ENCODE measurements around the gene SMG6. TPM values are rescaled to one million over a fixed set of nuclear protein-coding genes. Genes with fewer than 3 reads are reported as not detected.

SMG6 gene
- total RNA-seq, 1 experiment from 2014 or later = 33.8 TPM

DNA sequence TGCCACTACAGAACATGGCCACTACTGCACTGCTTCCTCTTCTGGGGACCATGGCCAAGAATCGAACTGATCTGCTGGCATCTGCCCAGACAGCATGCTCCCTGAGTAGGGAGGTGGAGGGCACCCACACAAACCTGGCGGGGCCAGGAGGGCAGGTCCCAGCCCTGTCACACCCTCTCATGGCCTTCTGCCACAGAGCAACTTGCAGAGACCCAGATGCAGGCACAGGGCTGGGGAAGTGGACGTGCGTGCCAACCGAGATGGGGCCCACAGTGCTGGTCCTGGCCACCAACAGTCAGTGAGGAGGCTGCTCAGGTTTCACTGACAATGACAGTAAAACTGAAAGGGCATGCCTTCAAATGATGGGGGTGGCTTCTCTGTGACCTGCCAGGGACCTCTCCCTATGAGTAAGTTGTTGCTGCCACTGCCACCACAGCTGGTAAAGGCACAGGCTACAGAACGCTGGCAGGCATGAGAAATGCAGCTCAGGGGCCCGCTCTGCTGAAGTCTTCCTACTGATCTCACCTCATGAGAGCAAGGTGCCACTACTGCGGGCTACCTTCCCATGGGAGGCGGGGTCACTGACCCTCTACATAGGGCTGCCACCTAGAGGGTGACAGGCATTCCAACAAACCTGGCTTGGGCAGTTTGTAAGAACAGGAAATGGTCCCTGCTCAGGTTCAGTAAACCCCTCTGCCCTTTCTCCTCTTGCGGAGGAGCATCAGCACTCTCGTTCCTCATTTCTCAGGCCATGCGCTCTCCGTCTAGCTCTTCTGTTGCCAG is 233.2 kb downstream of the SMG6 start:
- H3K27me3 Mint-ChIP-seq (ENCODE audit: insufficient read depth, unreplicated experiment) = no peaks in the 10 kb centered on the region
- peaks cover 8% of the 10 kb centered on the region for H3K4me1 Mint-ChIP-seq (ENCODE audit: low read depth, unreplicated experiment)
- CTCF ChIA-PET = no interaction called here
- no peak for DNase-seq
- Histone ChIP-seq H3K27me3 (replicated peaks; ENCODE audit: control insufficient read depth, insufficient read depth, low read length) (no peaks in the 10 kb centered on the region), H3K4me1 (0 out of 2 replicates have a peak, but pooled peaks cover 6% of the 10 kb centered on the region), H3K36me3 (ENCODE audit: control insufficient read depth, insufficient read depth, low read length) (no peaks in the 10 kb centered on the region; the same call in 1 of the 2 replicates), H3K4me3 (ENCODE audit: low read depth, low read length) (no peak overlapping the region), H3K9me3 (no peaks in the 10 kb centered on the region)
- no peaks in the 10 kb centered on the region for H3K9me3 Mint-ChIP-seq (ENCODE audit: unreplicated experiment)
- intact Hi-C loops (cut with micrococcal nuclease; ENCODE audit: unreplicated experiment) = no loop called here
- no TSS peak for BruUV-seq (replicated peaks)
- TF ChIP-seq, protein P1, sequence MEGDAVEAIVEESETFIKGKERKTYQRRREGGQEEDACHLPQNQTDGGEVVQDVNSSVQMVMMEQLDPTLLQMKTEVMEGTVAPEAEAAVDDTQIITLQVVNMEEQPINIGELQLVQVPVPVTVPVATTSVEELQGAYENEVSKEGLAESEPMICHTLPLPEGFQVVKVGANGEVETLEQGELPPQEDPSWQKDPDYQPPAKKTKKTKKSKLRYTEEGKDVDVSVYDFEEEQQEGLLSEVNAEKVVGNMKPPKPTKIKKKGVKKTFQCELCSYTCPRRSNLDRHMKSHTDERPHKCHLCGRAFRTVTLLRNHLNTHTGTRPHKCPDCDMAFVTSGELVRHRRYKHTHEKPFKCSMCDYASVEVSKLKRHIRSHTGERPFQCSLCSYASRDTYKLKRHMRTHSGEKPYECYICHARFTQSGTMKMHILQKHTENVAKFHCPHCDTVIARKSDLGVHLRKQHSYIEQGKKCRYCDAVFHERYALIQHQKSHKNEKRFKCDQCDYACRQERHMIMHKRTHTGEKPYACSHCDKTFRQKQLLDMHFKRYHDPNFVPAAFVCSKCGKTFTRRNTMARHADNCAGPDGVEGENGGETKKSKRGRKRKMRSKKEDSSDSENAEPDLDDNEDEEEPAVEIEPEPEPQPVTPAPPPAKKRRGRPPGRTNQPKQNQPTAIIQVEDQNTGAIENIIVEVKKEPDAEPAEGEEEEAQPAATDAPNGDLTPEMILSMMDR (IDR thresholded peaks at IDR 0.05; ENCODE audit: insufficient read depth in 1 of 2, low read depth in 1 of 2, low read length in 1 of 2, severe bottlenecking in 1 of 2, unreplicated experiment in 1 of 2) = peak in 1 of 2 experiments; percentile 30
- POLR2A ChIA-PET = no interaction called here
- no peak overlapping the region for H3K27ac Mint-ChIP-seq (ENCODE audit: unreplicated experiment)
- no peak overlapping the region for H3K4me3 Mint-ChIP-seq (ENCODE audit: unreplicated experiment)
- H3K36me3 Mint-ChIP-seq (ENCODE audit: insufficient read depth, unreplicated experiment) = peaks cover 10% of the 10 kb centered on the region

DNA sequence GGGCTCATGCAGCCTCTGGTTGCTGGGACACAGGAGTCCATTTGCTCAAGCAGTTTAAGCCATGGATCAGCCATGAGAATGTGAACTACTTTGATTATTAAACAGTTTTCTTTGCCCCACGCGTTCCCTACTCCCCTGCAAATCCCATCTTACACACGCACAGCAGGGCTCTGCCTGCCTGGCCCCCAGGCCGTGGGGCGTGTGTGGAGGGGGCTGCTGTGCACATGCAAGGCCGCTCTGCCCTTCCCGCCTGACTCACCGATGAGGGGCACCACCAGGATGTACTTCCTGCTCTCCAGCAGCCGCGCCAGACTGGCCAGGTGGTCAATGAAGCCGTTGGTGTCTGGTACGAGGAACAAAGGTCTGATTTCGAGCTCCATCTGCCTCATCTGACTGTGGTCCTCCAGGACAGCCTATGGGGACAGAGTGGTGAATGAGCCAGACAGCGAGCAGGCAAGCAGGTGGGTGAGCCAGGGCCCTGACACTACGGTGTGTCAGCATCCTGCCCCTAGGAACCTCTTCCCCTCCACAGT is 235.0 kb downstream of the SMG6 start:
- H3K36me3 ChIP-seq (ENCODE audit: control insufficient read depth, insufficient read depth, low read length) = peaks cover 3% of the 10 kb centered on the region
- 0 out of 2 replicates have a peak, but pooled peaks cover 6% of the 10 kb centered on the region for H3K4me1 ChIP-seq
- ChIA-PET CTCF (interaction anchor here (1.4 kb wide), 1 partner anchor 9 kb away, joined by 6 read pairs; no protein-coding TSS in a partner anchor), POLR2A (no interaction called here)
- H3K9me3 Mint-ChIP-seq (ENCODE audit: unreplicated experiment) = no peaks in the 10 kb centered on the region
- peaks cover 23% of the 10 kb centered on the region for H3K36me3 Mint-ChIP-seq (ENCODE audit: insufficient read depth, unreplicated experiment)
- intact Hi-C loops (cut with micrococcal nuclease; ENCODE audit: unreplicated experiment) = no loop called here
- H3K27me3 Mint-ChIP-seq (ENCODE audit: insufficient read depth, unreplicated experiment) = no peaks in the 10 kb centered on the region
- no peak overlapping the region for H3K4me3 Mint-ChIP-seq (ENCODE audit: unreplicated experiment)
- peaks cover 8% of the 10 kb centered on the region for H3K4me1 Mint-ChIP-seq (ENCODE audit: low read depth, unreplicated experiment)
- H3K27ac Mint-ChIP-seq (ENCODE audit: unreplicated experiment) = no peak overlapping the region
- no peaks in the 10 kb centered on the region for H3K9me3 ChIP-seq
- TF ChIP-seq, protein P1 (IDR thresholded peaks at IDR 0.05; ENCODE audit: insufficient read depth in 1 of 2, low read depth in 1 of 2, low read length in 1 of 2, severe bottlenecking in 1 of 2, unreplicated experiment in 1 of 2) = no peak
- DNase-seq = no peak
- BruUV-seq (replicated peaks) = no TSS peak
- H3K4me3 ChIP-seq (ENCODE audit: low read depth, low read length) = no peak overlapping the region
- H3K27me3 ChIP-seq (replicated peaks; ENCODE audit: control insufficient read depth, insufficient read depth, low read length) = no peaks in the 10 kb centered on the region

DNA sequence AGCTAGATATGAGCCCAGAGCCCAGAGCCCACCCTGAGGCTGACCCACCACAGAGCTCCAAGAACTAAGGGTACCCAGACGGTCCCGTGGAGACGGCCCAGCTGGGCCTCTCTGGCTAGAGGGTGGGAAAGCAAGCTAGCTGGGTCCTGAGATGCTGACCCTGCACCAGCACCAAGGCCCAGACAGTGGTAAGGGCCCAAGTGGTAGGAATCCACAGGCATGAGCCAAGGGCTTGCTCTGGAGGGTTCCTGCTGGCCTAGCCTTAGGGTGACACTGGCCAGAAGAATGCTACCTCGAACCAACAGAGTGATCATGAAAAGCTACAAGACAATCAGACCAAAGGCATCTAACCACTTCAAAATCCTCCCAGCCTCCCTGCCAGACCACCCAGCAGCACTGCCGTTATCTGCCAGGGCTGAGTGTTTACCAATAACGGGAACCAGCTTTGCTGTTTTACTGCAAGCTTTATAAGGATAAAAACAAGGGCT is 235.5 kb downstream of the SMG6 start:
- Histone ChIP-seq H3K4me3 (ENCODE audit: low read depth, low read length) (no peak overlapping the region), H3K4me1 (0 out of 2 replicates have a peak, but pooled peaks cover 6% of the 10 kb centered on the region), H3K36me3 (ENCODE audit: control insufficient read depth, insufficient read depth, low read length) (peaks cover 3% of the 10 kb centered on the region), H3K9me3 (no peaks in the 10 kb centered on the region), H3K27me3 (replicated peaks; ENCODE audit: control insufficient read depth, insufficient read depth, low read length) (no peaks in the 10 kb centered on the region)
- no TSS peak for BruUV-seq (replicated peaks)
- peaks cover 8% of the 10 kb centered on the region for H3K4me1 Mint-ChIP-seq (ENCODE audit: low read depth, unreplicated experiment)
- H3K36me3 Mint-ChIP-seq (ENCODE audit: insufficient read depth, unreplicated experiment) = peaks cover 23% of the 10 kb centered on the region
- H3K27me3 Mint-ChIP-seq (ENCODE audit: insufficient read depth, unreplicated experiment) = no peaks in the 10 kb centered on the region
- TF ChIP-seq, protein P1 (IDR thresholded peaks at IDR 0.05; ENCODE audit: insufficient read depth in 1 of 2, low read depth in 1 of 2, low read length in 1 of 2, severe bottlenecking in 1 of 2, unreplicated experiment in 1 of 2) = no peak
- ChIA-PET POLR2A (no interaction called here), CTCF (interaction anchor here (1.4 kb wide), 1 partner anchor 8 kb away, joined by 6 read pairs; no protein-coding TSS in a partner anchor)
- no peak overlapping the region for H3K27ac Mint-ChIP-seq (ENCODE audit: unreplicated experiment)
- DNase-seq = no peak
- intact Hi-C loops (cut with micrococcal nuclease; ENCODE audit: unreplicated experiment) = no loop called here
- no peak overlapping the region for H3K4me3 Mint-ChIP-seq (ENCODE audit: unreplicated experiment)
- H3K9me3 Mint-ChIP-seq (ENCODE audit: unreplicated experiment) = no peaks in the 10 kb centered on the region
